Germinal center (tissue), 1 donor: ENCODE results near the gene BBS9.

Source experiments
- DNase-seq: peaks from one replicate; pipeline ENCODE4 v3.0.0; 2012; ENCODE audit warnings: mixed read lengths, low spot score

The BBS9 gene

GRCh38 chr7:33610918-33611317 lies 481.6 kb downstream of the BBS9 start:
- DNase-seq, result no peak

- no peak for DNase-seq
Measured at GRCh38 chr7:33612442-33612841, 483.1 kb downstream of the BBS9 start.

- DNase-seq, result no peak
Measured at GRCh38 chr7:33614357-33615117, 485.2 kb downstream of the BBS9 start.

GRCh38 chr7:33616752-33617151 lies 487.4 kb downstream of the BBS9 start:
- DNase-seq, result no peak

DNA sequence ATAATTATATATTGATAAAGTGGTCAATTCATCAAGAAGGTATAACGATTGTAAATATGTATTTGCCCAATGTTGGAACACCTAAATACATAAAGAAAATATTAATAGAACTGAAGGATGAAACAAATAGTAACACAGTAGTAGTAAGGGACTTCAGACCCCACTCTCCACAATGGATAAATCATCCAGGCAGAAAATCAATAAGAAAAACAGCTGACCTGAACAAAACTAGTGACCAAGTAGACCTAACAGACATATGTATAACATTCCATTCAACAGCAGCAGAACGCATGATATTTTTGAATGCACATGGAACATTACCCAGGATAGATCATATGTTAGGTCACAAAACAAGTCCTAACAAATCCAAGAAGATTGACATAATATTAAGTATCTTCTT lies 489.9 kb downstream of the BBS9 start:
- no peak for DNase-seq

DNA sequence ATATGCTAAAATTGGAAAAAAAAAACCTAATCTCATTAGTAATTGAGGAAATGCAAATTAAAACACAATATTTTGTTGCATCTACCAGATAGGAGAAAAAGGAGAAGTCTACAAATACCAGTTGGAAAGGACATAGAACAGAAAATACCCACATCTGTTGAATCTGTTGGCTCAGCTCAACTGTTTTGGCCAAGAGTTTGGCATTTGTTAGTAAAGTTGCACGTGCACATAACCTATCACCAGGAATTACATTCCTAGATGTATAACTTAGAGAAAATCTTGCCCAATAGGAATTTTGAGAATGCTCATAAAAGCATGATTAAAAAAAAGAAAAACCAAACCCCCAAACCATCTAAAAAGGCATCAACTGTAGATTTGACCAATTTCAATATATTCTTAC lies 493.9 kb downstream of the BBS9 start:
- DNase-seq, result no peak

DNA sequence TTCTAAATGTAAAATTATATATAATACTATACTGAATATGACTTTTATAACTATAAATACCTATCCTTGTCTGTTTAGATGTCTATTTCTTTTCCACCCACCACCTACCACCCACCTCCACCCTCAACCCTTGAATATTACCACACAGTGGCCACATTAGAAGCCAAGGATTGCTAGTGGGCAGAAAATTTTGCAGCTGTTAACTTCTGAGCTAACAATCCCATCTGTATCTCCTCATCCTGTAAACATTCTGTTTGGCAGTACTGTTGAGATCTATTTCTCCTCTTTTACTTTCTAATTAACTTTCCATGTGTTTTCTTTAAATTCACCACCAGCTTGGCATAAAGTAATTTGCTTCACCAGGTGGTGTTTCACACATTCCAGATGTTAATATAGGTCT lies 494.9 kb downstream of the BBS9 start:
- DNase-seq, result no peak

DNA sequence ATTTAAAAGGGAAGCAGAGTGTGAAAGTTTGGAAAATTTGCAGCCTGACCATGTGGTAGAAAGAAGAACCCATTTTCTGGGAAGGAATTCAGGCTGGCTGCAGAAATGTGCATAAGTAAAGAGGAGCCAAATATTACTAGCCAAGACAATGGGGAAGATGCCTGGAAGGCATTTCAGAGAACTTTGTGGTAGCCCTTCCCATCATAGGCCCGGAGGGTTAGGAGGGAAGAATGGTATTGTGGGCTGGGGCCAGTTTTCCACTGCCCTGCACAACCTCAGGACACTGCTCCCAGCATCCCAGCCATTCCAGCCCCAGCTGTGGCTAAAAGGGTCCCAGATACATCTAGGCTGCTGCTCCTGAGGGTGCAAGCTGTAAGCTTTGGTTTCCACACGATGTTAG lies 497.5 kb downstream of the BBS9 start:
- no peak for DNase-seq

- no peak for DNase-seq
Measured at GRCh38 chr7:33627741-33628140, 498.4 kb downstream of the BBS9 start.

DNA sequence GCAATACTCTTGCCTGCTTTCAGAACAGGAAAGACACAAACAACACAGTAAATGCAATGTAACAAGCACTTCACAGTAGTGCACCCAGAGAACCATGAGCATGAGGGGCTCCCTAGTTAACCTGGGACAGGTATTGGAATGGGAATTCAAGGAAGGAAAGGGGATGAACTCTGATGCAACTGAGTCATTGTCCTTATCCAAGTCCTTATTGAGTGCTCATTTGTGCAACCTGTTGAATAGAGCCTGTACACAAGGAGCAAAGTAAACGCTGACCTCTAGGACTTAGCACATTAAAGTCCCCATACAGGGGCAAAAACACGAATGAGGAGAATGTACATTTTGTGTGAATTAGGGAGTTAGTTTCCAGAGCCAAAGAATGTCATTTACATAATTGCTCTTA lies 499.5 kb downstream of the BBS9 start:
- DNase-seq, result no peak

GRCh38 chr7:33630359-33630758 lies 501.0 kb downstream of the BBS9 start:
- no peak for DNase-seq

DNA sequence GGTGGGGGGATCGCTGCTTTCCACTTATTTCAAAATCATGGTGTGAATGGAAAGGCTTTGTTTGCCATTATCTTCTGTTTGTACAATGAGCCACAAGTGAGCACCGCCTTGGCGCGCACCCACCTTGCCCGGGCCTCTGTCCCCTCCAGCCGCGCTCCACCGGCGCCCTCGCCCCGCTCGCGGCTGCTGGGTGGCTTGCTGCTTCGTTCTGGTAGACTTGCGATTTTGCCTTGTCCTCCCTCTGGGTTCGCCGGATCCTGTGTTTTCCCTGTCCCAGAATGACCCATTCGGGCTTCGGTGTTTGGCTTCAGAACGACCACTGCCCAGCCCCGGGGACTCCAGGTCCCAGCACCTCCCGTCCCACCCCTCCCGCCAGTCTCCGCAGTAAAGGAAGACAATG lies 503.0 kb downstream of the BBS9 start:
- no peak for DNase-seq

DNA sequence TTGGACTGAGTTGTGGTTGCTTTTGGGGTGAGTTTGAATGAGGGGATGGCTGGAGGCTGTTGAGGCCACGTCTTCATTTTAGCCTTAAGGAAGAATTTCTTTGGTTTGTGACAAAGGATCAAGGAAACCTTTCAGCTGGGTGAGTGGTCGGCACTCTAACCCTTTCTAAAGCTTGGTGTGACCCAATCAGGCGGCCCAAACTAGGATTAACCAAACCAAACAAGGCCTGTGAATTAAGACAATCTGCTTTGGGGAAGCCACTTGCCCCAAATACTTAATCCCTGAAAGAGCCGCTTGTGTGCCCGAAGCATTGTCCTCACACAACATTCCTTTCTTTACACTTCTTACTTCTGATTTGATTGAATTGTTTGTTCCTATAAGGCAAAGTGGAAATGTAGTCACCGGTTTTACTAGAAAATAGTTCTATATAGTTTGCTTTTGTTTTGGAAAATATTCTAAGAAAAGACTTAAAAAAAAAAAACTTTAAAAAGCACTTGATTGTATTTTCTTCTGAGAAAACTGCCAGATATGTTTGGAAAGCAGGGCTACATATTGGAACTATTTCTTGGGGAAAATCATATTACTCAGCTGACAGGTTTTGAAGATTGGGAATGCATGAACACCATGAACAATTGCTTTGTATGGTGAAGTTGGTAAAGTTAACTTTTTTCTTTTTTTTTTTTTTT lies 503.6 kb downstream of the BBS9 start:
- no peak for DNase-seq

GRCh38 chr7:33634606-33635005 lies 505.2 kb downstream of the BBS9 start:
- DNase-seq, result no peak

GRCh38 chr7:33636359-33636758 lies 507.0 kb downstream of the BBS9 start:
- DNase-seq, result no peak

GRCh38 chr7:33639552-33640197 lies 510.3 kb downstream of the BBS9 start:
- DNase-seq, result no peak

DNA sequence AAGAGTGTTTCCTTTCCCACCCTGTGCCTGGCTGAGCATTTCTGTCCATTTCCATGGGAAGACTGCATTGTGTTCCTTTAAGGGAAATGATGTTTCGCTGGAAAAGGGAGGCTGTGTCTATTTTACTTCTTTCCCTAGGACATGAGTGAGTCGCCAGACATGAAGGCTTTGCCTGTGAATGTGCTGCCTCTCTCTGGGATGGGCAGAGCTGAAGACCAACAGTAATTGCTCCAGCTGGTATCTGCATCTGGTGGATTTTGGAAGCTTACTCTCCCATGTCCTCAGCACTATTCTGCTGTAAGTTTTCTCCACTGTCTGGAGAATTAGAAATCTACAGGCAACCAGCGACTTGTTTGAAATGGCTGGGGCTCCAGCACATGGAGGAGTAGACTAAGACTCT lies 511.4 kb downstream of the BBS9 start:
- no peak for DNase-seq

- no peak for DNase-seq
Measured at GRCh38 chr7:33642312-33642711, 512.9 kb downstream of the BBS9 start.

DNA sequence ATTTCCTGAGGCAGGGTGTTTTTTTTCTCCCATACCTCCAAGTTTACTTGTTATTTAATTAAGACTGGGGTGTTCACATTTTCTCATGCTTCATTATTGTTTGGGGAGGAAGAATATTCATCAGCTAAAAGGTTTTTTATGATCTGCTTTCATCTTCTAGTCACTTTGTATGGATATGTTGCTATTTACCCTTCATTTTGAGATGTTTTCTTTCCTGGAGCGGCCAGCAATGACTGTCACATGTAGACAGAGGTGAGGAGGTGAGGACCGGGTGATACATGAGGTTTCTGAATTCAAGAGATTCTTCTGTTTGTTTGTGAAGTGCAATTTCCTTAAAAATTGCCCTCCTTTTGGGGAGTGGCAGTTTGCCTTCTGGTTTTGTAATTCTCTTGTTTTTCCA lies 514.2 kb downstream of the BBS9 start:
- DNase-seq, result no peak

DNA sequence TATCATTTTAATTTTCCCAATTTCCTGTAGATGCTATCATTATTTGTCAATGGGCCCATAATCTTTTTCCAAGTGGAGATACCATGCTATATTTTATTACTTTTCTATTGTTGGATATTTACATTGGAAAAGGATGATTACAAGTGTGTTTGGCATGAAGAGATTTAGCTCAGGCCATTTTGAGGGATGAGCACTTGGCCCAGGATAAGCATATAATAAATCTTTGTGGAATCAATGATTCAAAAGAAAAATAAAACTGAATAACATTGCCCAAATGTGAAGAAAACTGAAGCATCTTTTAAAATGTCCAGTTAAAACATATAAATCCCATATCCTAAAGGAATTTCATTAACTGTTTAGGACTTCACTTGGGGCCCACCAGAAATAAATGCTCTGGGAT lies 515.1 kb downstream of the BBS9 start:
- no peak for DNase-seq

GRCh38 chr7:33645104-33645503 lies 515.7 kb downstream of the BBS9 start:
- DNase-seq, result no peak

DNA sequence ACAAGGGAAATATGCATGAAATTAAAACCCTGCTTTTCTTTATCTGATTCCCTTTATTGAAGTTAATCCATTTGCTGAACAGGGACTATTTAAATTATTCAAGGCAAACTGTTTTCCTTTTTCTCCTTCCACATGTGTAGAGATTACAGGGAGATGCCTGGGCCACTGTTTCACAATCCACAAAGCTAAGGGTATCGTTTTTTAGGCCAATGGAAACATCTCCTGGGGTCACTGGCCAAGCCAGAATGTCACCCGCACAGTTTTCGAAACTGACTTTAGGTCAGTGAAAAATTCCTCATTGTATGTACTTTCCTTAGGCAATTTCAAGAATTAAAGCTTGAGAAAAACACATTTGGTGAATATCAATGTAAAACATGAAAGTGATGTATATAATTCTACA lies 516.8 kb downstream of the BBS9 start:
- DNase-seq, result no peak

DNA sequence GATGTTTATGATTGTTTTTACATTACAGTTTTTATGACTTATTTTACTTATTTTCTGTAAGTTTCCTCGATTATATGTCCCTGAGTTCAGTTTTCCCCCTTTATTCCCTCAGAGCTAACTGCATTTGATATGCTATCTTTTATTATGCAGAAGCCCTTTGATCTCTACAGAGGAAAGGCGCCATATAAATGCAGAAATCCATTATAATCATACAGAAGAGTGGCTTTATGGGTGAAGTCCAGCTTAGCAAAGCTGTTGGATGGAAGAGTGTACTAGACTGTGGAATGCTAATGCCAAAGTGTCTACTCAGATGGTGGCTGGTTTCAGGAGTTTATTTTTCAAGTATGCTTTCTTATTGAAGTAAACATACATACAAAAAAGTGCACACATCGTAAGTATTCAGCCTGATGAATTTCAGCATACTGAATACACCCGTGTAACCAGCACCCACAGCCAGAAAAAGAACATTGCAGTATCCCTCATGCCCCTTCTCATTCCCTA lies 517.6 kb downstream of the BBS9 start:
- DNase-seq, result no peak
